Pancreas (tissue), 10 donors: ENCODE data around the gene VMAC. TPM values are rescaled to one million over a fixed set of nuclear protein-coding genes. Genes with fewer than 3 reads are reported as not detected.

Source experiments
- ATAC-seq, 4 donors: fragments of 200-7000 bp; cut with Tn5 transposase; one replicate each; pipeline versions ENCODE4 v1.8.0 to v1.9.1; 2020; ENCODE audit warnings: mild to moderate bottlenecking in 4 of 4, moderate library complexity in 4 of 4
- DNase-seq, 6 donors: peaks; one replicate each; pipeline ENCODE4 v3.0.0-alpha.2; 2020
- FAIRE-seq: peaks from 2 replicates; lab custom pipeline; 2012; peaks lifted over from hg19 to GRCh38; lab: Jason Lieb, UNC
- H3K27ac ChIP-seq, 4 donors: fragments of 200-600 bp; sonication (generic); 1 replicate in 3 of 4; 2 replicates in 1 of 4; pipeline versions ENCODE4 v1.5.0 to v1.8.0; 2020
- H3K27me3 ChIP-seq, 4 donors: fragments of 200-600 bp; one replicate each; pipeline ENCODE4 v1.8.0; 2021
- H3K36me3 ChIP-seq, 3 donors: fragments of 200-600 bp; sonication (generic) in 1 of 3; one replicate each; pipeline versions ENCODE4 v1.5.0 to v1.8.0; 2020 to 2021
- H3K4me1 ChIP-seq, 3 donors: fragments of 200-600 bp; one replicate each; pipeline ENCODE4 v1.8.0; 2021
- H3K4me3 ChIP-seq, 4 donors: fragments of 200-600 bp; sonication (generic) in 2 of 4; one replicate each; pipeline versions ENCODE4 v1.5.0 to v1.8.0; 2020 to 2021
- H3K9me3 ChIP-seq, 4 donors: fragments of 200-600 bp; one replicate each; pipeline ENCODE4 v1.8.0; 2021
- CTCF ChIP-seq, 4 donors: fragments of 200-600 bp; sonication (generic) in 3 of 4; IDR thresholded peaks; one replicate each; pipeline versions ENCODE4 v1.5.0 to v1.8.0; 2021; ENCODE audit warnings: antibody characterized with exemption in 4 of 4
- WGBS, 2 donors: extraction: QIAGEN DNeasy Blood & Tissue Kit; methylation state at CpG; one replicate each; pipeline ENCODE4 v1.1.7; 2013; 5-methylcytosine and 5-hydroxymethylcytosine counted together
- intact Hi-C, 3 donors: fragments of 100-400 bp; cut with DNase I; formaldehyde crosslinking; loops; one replicate each; pipeline versions ENCODE4 v1.11.1 to v1.14.2; 2022
- polyA plus RNA-seq, 2 donors: library from polyadenylated mRNA; stranded (reverse); fragments of 200-250 nt; gene quantifications; one replicate each; pipeline ENCODE4 v1.2.3, GENCODE V29; 2013
- total RNA-seq, 6 donors: library from RNA; stranded (reverse); fragmentation: NEBNext Ultra II Directional in 4 of 6; extraction: Animal tissue kit (Norgen Biotek cat#: 25700) in 4 of 6; gene quantifications; one replicate each; pipeline versions ENCODE4 v1.2.1 to v1.2.4, GENCODE V29; 2021 to 2023
- donor health status: healthy with polysubstance abuse.
- donor health status: DM: no; HTN: no; CAD: no; lungs with moderate emphysema.
- donor health status: DM: no; HTN: no; CAD: no.
- donor health status: control.
- donor health status: control.
- donor health status: Bipolar disorder and iron deficiency.
- donor health status: DM: yes; HTN: yes; CAD: no.
- donor health status: DM: no; HTN: no; CAD: no.
- donor health status: DM: no; HTN: no; CAD: no.
- donor health status: DM: yes; HTN: yes; CAD: no.

VMAC gene
- total and polyA plus RNA-seq, 8 donors = 2.9 to 10.1 (median 4.6) TPM

- H3K36me3 ChIP-seq = no peaks in the 10 kb centered on the region
- no peak overlapping the region for H3K4me3 ChIP-seq
- no peaks in the 10 kb centered on the region for H3K9me3 ChIP-seq
- no peak for TF ChIP-seq CTCF (IDR thresholded peaks at IDR 0.05)
- no peak overlapping the region for H3K27ac ChIP-seq
- 79 to 81% methylated on average over 21 of the region's 21 CpGs for WGBS, 2 donors
- no peak for ATAC-seq
- no peaks in the 10 kb centered on the region for H3K27me3 ChIP-seq
- intact Hi-C loops = no loop called here
- no peak for DNase-seq
- no peak for FAIRE-seq
- H3K4me1 ChIP-seq = peaks cover 59 to 85% (median 70%) of the 10 kb centered on the region in 3 donors
Measured at GRCh38 chr19:5958074-5958850, 53.6 kb downstream of the VMAC start.

GRCh38 chr19:5958851-5959122 lies 54.1 kb downstream of the VMAC start:
- WGBS, 2 donors = 90 to 95% methylated on average over 10 of the region's 10 CpGs
- no peak for FAIRE-seq

GRCh38 chr19:5959260-5960004 lies 54.8 kb downstream of the VMAC start:
- intact Hi-C loops = no loop called here
- no peak for FAIRE-seq
- peak overlapping the region; percentile 35 to 88 (median 76) for H3K27ac ChIP-seq

More at GRCh38 chr19:5958851-5959122, 54.1 kb downstream of the VMAC start:
- no peak for DNase-seq
- no peak overlapping the region for H3K4me3 ChIP-seq
- H3K4me1 ChIP-seq = peaks cover 54 to 82% (median 67%) of the 10 kb centered on the region in 3 donors
- H3K27me3 ChIP-seq = no peaks in the 10 kb centered on the region
- no peak for ATAC-seq
- H3K36me3 ChIP-seq = no peaks in the 10 kb centered on the region
- no peak for TF ChIP-seq CTCF (IDR thresholded peaks at IDR 0.05)
- no peaks in the 10 kb centered on the region for H3K9me3 ChIP-seq
- H3K27ac ChIP-seq = no peak overlapping the region
- intact Hi-C loops = no loop called here

More at GRCh38 chr19:5959260-5960004, 54.8 kb downstream of the VMAC start:
- ATAC-seq = no peak
- WGBS, 2 donors = 51 to 56% methylated on average over 14 of the region's 14 CpGs
- H3K4me1 ChIP-seq = peaks cover 48 to 76% (median 61%) of the 10 kb centered on the region in 3 donors
- no peak for TF ChIP-seq CTCF (IDR thresholded peaks at IDR 0.05)
- DNase-seq = no peak
- no peak overlapping the region for H3K4me3 ChIP-seq
- H3K36me3 ChIP-seq = no peaks in the 10 kb centered on the region
- no peaks in the 10 kb centered on the region for H3K27me3 ChIP-seq
- no peaks in the 10 kb centered on the region for H3K9me3 ChIP-seq

Other genes with a start within 250 kb of the VMAC start
- 10 to 100 TPM; 14.0 to 25.9 (median 23.5) TPM for gene MICOS13, start 224.4 kb upstream of the VMAC start, total RNA-seq
- gene MICOS13, start 224.4 kb upstream of the VMAC start, polyA plus RNA-seq = 10 to 100 TPM; 59.3 to 77.5 TPM
- 1 to 10 TPM; 2.1 to 5.5 (median 3.5) TPM for gene HSD11B1L, start 223.8 kb upstream of the VMAC start, total RNA-seq
- 10 to 100 TPM; 12.9 to 16.9 TPM for gene HSD11B1L, start 223.8 kb upstream of the VMAC start, polyA plus RNA-seq
- gene RPL36, start 214.6 kb upstream of the VMAC start, total RNA-seq = 100 to 1,000 TPM; 524 to 926 (median 654) TPM
- gene RPL36, start 214.6 kb upstream of the VMAC start, polyA plus RNA-seq = 1,000 to 10,000 TPM in 1 of 2 donors, 100 to 1,000 TPM in 1; 951 to 1,510 TPM
- gene LONP1, start 184.7 kb upstream of the VMAC start, total RNA-seq = 10 to 100 TPM; 23.3 to 56.7 (median 33.1) TPM
- gene LONP1, start 184.7 kb upstream of the VMAC start, polyA plus RNA-seq = 10 to 100 TPM; 42.5 to 63.9 TPM
- gene CATSPERD, start 184.2 kb upstream of the VMAC start, total RNA-seq = not detected
- not detected for gene CATSPERD, start 184.2 kb upstream of the VMAC start, polyA plus RNA-seq
- gene PRR22, start 120.1 kb upstream of the VMAC start, total RNA-seq = 1 to 10 TPM in 5 of 6 donors, under 1 TPM in 1; 0.61 to 3.1 (median 1.5) TPM
- 10 to 100 TPM; 18.7 to 25.9 TPM for gene PRR22, start 120.1 kb upstream of the VMAC start, polyA plus RNA-seq
- 10 to 100 TPM; 14.8 to 29.2 (median 20.2) TPM for gene DUS3L, start 113.7 kb upstream of the VMAC start, total RNA-seq
- 10 to 100 TPM; 61.2 to 66.6 TPM for gene DUS3L, start 113.7 kb upstream of the VMAC start, polyA plus RNA-seq
- gene NRTN, start 99.8 kb upstream of the VMAC start, total RNA-seq = 10 to 100 TPM in 4 of 6 donors, 1 to 10 TPM in 2; 5.0 to 15.2 (median 11.5) TPM
- gene NRTN, start 99.8 kb upstream of the VMAC start, polyA plus RNA-seq = 1 to 10 TPM; 5.0 to 8.5 TPM
- gene FUT6, start 65.2 kb upstream of the VMAC start, total RNA-seq = 1 to 10 TPM; 1.9 to 8.7 (median 2.8) TPM
- 1 to 10 TPM; 2.9 to 4.0 TPM for gene FUT6, start 65.2 kb upstream of the VMAC start, polyA plus RNA-seq
- 10 to 100 TPM in 2 of 6 donors, 1 to 10 TPM in 4; 3.3 to 13.9 (median 5.7) TPM for gene FUT3, start 53.4 kb upstream of the VMAC start, total RNA-seq
- 10 to 100 TPM in 1 of 2 donors, 1 to 10 TPM in 1; 9.7 to 12.0 TPM for gene FUT3, start 53.4 kb upstream of the VMAC start, polyA plus RNA-seq
- gene FUT5, start 34.3 kb upstream of the VMAC start, total RNA-seq = not detected
- gene FUT5, start 34.3 kb upstream of the VMAC start, polyA plus RNA-seq = not detected
- 100 to 1,000 TPM in 1 of 6 donors, 10 to 100 TPM in 5; 58.0 to 104 (median 82.0) TPM for gene NDUFA11, start 1.1 kb upstream of the VMAC start, total RNA-seq
- 100 to 1,000 TPM; 161 to 209 TPM for gene NDUFA11, start 1.1 kb upstream of the VMAC start, polyA plus RNA-seq
- 10 to 100 TPM; 10.5 to 23.2 (median 14.0) TPM for gene CAPS, start 9.4 kb downstream of the VMAC start, total RNA-seq
- gene CAPS, start 9.4 kb downstream of the VMAC start, polyA plus RNA-seq = 10 to 100 TPM; 62.9 to 77.2 TPM
- gene RANBP3, start 73.3 kb downstream of the VMAC start, total RNA-seq = 10 to 100 TPM; 27.6 to 42.2 (median 34.7) TPM
- gene RANBP3, start 73.3 kb downstream of the VMAC start, polyA plus RNA-seq = 10 to 100 TPM; 29.1 to 39.9 TPM
- 1 to 10 TPM; 1.8 to 5.0 (median 3.4) TPM for gene RFX2, start 205.6 kb downstream of the VMAC start, total RNA-seq
- 10 to 100 TPM in 1 of 2 donors, 1 to 10 TPM in 1; 2.8 to 14.0 TPM for gene RFX2, start 205.6 kb downstream of the VMAC start, polyA plus RNA-seq
- not detected for gene ACSBG2, start 230.8 kb downstream of the VMAC start, total RNA-seq
- gene ACSBG2, start 230.8 kb downstream of the VMAC start, polyA plus RNA-seq = not detected